Measurements from ENCODE around the gene TDRD5. TPM values are rescaled to one million over a fixed set of nuclear protein-coding genes. Genes with fewer than 3 reads are reported as not detected.

Gene TDRD5
- total RNA-seq: 0.20 and 0.22 TPM in 2 replicates

GRCh38 chr1:179591592-179592580 is at the start of gene TDRD5:
Gene TDRD5 (plus strand): TSS chr1:179591832. CDS start chr1:179592616, 784 bp downstream.
- peak in 1 of 2 donors; percentile 8 for DNase-seq (ENCODE audit: low read depth in 2 of 2)

GRCh38 chr1:179545321-179545720 is 46.3 kb upstream of the TDRD5 start:
- no peak for DNase-seq (ENCODE audit: low read depth in 2 of 2)

- DNase-seq (ENCODE audit: low read depth in 2 of 2): no peak
These were observed 44.6 kb upstream of the TDRD5 start for GRCh38 chr1:179547021-179547535.

- no peak for DNase-seq (ENCODE audit: low read depth in 2 of 2)
These were observed 42.8 kb upstream of the TDRD5 start for GRCh38 chr1:179548666-179549367.

GRCh38 chr1:179549368-179549700 is 42.3 kb upstream of the TDRD5 start:
- DNase-seq (ENCODE audit: low read depth in 2 of 2): no peak

GRCh38 chr1:179550746-179551682 is 40.6 kb upstream of the TDRD5 start:
- peak in 1 of 2 donors; percentile 36 for DNase-seq (ENCODE audit: low read depth in 2 of 2)

- DNase-seq (ENCODE audit: low read depth in 2 of 2): no peak
These were observed 37.2 kb upstream of the TDRD5 start for GRCh38 chr1:179554427-179554826.

GRCh38 chr1:179558078-179558477 is 33.6 kb upstream of the TDRD5 start:
- no peak for DNase-seq (ENCODE audit: low read depth in 2 of 2)

- DNase-seq (ENCODE audit: low read depth in 2 of 2): no peak
These were observed 15.9 kb upstream of the TDRD5 start, which contains the start of gene NPHS2 for GRCh38 chr1:179575497-179576314. Gene NPHS2 (minus strand): TSS chr1:179575948. CDS start chr1:179575864, 84 bp downstream.

GRCh38 chr1:179576509-179576908 is 15.1 kb upstream of the TDRD5 start:
- no peak for DNase-seq (ENCODE audit: low read depth in 2 of 2)

GRCh38 chr1:179583771-179584320 is 7.8 kb upstream of the TDRD5 start:
- DNase-seq (ENCODE audit: low read depth in 2 of 2): no peak

- DNase-seq (ENCODE audit: low read depth in 2 of 2): peak; percentile 13 to 34
These were observed 5.4 kb upstream of the TDRD5 start for GRCh38 chr1:179586107-179586823.

- DNase-seq (ENCODE audit: low read depth in 2 of 2): no peak
These were observed 4.3 kb upstream of the TDRD5 start for GRCh38 chr1:179587336-179587735.

GRCh38 chr1:179588425-179589024 is 3.1 kb upstream of the TDRD5 start:
- DNase-seq (ENCODE audit: low read depth in 2 of 2): no peak

GRCh38 chr1:179589509-179589908 is 2.1 kb upstream of the TDRD5 start:
- no peak for DNase-seq (ENCODE audit: low read depth in 2 of 2)

- no peak for DNase-seq (ENCODE audit: low read depth in 2 of 2)
These were observed 961 bp upstream of the TDRD5 start for GRCh38 chr1:179590671-179591070.

- DNase-seq (ENCODE audit: low read depth in 2 of 2): no peak
These were observed 410 bp upstream of the TDRD5 start for GRCh38 chr1:179591253-179591591.

GRCh38 chr1:179598631-179599030 is 7.0 kb downstream of the TDRD5 start:
- no peak for DNase-seq (ENCODE audit: low read depth in 2 of 2)

Data from lung microvascular endothelial cell (primary cell).